BLaER1 (cell line): ENCODE data around the gene SPATA13.
"Not testable (repeated sequence)": the region's sequence is repeated elsewhere in the genome, so short reads cannot be mapped to it uniquely, and the experiment has no call there.

ENCODE experiments used
- H3K27ac ChIP-seq: shearing (Covaris generic); formaldehyde crosslinking; 2 replicates; pipeline ENCODE4 v1.8.1; 2022
- H3K27me3 ChIP-seq: shearing (Covaris generic); formaldehyde crosslinking; 2 replicates; pipeline ENCODE4 v1.8.1; 2022
- H3K36me3 ChIP-seq: shearing (Covaris generic); formaldehyde crosslinking; 2 replicates; pipeline ENCODE4 v1.8.1; 2022
- H3K4me1 ChIP-seq: shearing (Covaris generic); formaldehyde crosslinking; 2 replicates; pipeline ENCODE4 v1.8.1; 2022
- H3K4me2 ChIP-seq: shearing (Covaris generic); formaldehyde crosslinking; 2 replicates; pipeline ENCODE4 v1.8.1; 2022
- H3K4me3 ChIP-seq: shearing (Covaris generic); formaldehyde crosslinking; 2 replicates; pipeline ENCODE4 v1.8.1; 2022
- H3K9ac ChIP-seq: shearing (Covaris generic); formaldehyde crosslinking; 2 replicates; pipeline ENCODE4 v1.8.1; 2022
- H3K9me3 ChIP-seq: shearing (Covaris generic); formaldehyde crosslinking; 2 replicates; pipeline ENCODE4 v1.8.1; 2022
- H4K20me1 ChIP-seq: shearing (Covaris generic); formaldehyde crosslinking; 2 replicates; pipeline ENCODE4 v1.8.1; 2022
- Cebpa-rat ChIP-seq: shearing (Covaris generic); IDR thresholded peaks from 2 replicates; pipeline ENCODE4 v1.8.1; 2022

The SPATA13 gene

GRCh38 chr13:24339937-24340607, 179.6 kb downstream of the SPATA13 start:
- Histone ChIP-seq H3K27ac (no peak overlapping the region), H3K36me3 (no peaks in the 10 kb centered on the region), H4K20me1 (no peaks in the 10 kb centered on the region), H3K9me3 (peaks cover 18% of the 10 kb centered on the region), H3K4me1 (no peaks in the 10 kb centered on the region), H3K4me3 (no peak overlapping the region), H3K9ac (no peak overlapping the region), H3K4me2 (no peak overlapping the region), H3K27me3 (no peaks in the 10 kb centered on the region)
- TF ChIP-seq Cebpa-rat, result no peak

DNA sequence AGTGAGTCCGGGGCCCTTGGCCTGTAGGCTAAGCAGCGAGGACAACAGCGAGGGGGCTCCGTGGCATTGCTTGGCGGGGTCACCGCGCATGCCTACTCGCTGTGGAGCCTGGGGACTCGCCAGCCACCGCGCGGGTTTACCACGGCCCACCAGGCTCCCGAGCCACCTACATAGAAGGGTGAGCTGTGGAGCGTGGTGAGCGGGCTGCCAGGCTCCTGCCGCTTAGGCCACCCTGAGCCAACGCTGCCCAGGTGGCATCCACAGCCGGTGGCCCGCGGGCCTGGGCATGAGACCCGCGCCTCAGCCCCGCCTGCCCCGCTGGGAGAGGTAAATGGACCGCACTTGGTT, 180.1 kb downstream of the SPATA13 start:
- Histone ChIP-seq H3K27me3 (no peaks in the 10 kb centered on the region), H3K4me2 (no peak overlapping the region), H3K27ac (no peak overlapping the region), H3K36me3 (no peaks in the 10 kb centered on the region), H3K9me3 (peaks cover 18% of the 10 kb centered on the region), H4K20me1 (no peaks in the 10 kb centered on the region), H3K4me1 (no peaks in the 10 kb centered on the region), H3K4me3 (no peak overlapping the region), H3K9ac (no peak overlapping the region)
- no peak for TF ChIP-seq Cebpa-rat

GRCh38 chr13:24341439-24341838, 180.9 kb downstream of the SPATA13 start:
- no peak for TF ChIP-seq Cebpa-rat
- no peaks in the 10 kb centered on the region for H3K4me1 ChIP-seq
- H3K27ac ChIP-seq, result no peak overlapping the region
- peaks cover 18% of the 10 kb centered on the region for H3K9me3 ChIP-seq
- H3K9ac ChIP-seq, result no peak overlapping the region
- no peak overlapping the region for H3K4me2 ChIP-seq
- H3K4me3 ChIP-seq, result no peak overlapping the region
- no peaks in the 10 kb centered on the region for H3K27me3 ChIP-seq
- H3K36me3 ChIP-seq, result no peaks in the 10 kb centered on the region
- H4K20me1 ChIP-seq, result no peaks in the 10 kb centered on the region

DNA sequence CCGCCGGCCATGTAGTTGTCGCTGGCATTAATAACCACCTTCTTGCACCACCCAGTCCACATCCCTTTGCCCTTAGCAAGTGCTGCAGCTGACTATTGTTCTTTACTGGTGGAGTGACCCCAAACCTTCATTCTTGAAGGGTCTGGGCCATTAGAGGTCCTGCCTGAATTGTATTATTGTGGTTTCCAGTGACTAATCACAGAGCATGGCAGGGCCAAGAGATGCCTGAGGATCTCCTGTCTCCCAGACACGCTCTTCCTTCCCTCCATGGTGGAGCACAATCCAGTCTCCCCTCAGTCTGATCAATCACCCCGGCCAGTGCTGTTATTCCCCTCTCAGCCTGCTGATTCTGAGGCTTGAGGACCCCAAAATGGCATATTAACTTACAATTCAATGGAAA, 187.9 kb downstream of the SPATA13 start:
- no peak overlapping the region for H3K27ac ChIP-seq

GRCh38 chr13:24348797-24349515, 188.4 kb downstream of the SPATA13 start:
- Histone ChIP-seq H3K27me3 (no peaks in the 10 kb centered on the region), H3K4me2 (no peak overlapping the region), H3K36me3 (no peaks in the 10 kb centered on the region), H3K9me3 (no peaks in the 10 kb centered on the region), H3K27ac (no peak overlapping the region), H3K4me3 (no peak overlapping the region), H3K9ac (no peak overlapping the region), H4K20me1 (no peaks in the 10 kb centered on the region), H3K4me1 (no peaks in the 10 kb centered on the region)
- TF ChIP-seq Cebpa-rat, result no peak

More for the DNA sequence above, 187.9 kb downstream of the SPATA13 start:
- TF ChIP-seq Cebpa-rat, result no peak
- no peaks in the 10 kb centered on the region for H3K27me3 ChIP-seq
- no peaks in the 10 kb centered on the region for H3K36me3 ChIP-seq
- H3K9me3 ChIP-seq, result no peaks in the 10 kb centered on the region
- no peak overlapping the region for H3K4me3 ChIP-seq
- no peak overlapping the region for H3K4me2 ChIP-seq
- no peaks in the 10 kb centered on the region for H4K20me1 ChIP-seq
- H3K4me1 ChIP-seq, result no peaks in the 10 kb centered on the region
- H3K9ac ChIP-seq, result no peak overlapping the region

GRCh38 chr13:24349778-24350664, 189.5 kb downstream of the SPATA13 start:
- not testable (repeated sequence) for H3K4me2 ChIP-seq, H3K9me3 ChIP-seq, H3K9ac ChIP-seq, H3K27me3 ChIP-seq, H3K36me3 ChIP-seq, H3K4me3 ChIP-seq, H4K20me1 ChIP-seq, H3K27ac ChIP-seq, H3K4me1 ChIP-seq

- Histone ChIP-seq H3K4me3 (no peak overlapping the region), H3K4me2 (no peak overlapping the region), H4K20me1 (no peaks in the 10 kb centered on the region), H3K27me3 (no peaks in the 10 kb centered on the region), H3K9me3 (no peaks in the 10 kb centered on the region), H3K4me1 (no peaks in the 10 kb centered on the region), H3K27ac (no peak overlapping the region), H3K36me3 (no peaks in the 10 kb centered on the region), H3K9ac (no peak overlapping the region)
- no peak for TF ChIP-seq Cebpa-rat
Measured at GRCh38 chr13:24351423-24351822, 190.9 kb downstream of the SPATA13 start.

GRCh38 chr13:24353736-24354135, 193.2 kb downstream of the SPATA13 start:
- Histone ChIP-seq H3K4me3 (no peak overlapping the region), H3K27me3 (no peaks in the 10 kb centered on the region), H3K4me2 (no peak overlapping the region), H3K36me3 (no peaks in the 10 kb centered on the region), H3K4me1 (no peaks in the 10 kb centered on the region), H3K27ac (no peak overlapping the region), H3K9me3 (no peaks in the 10 kb centered on the region), H3K9ac (no peak overlapping the region), H4K20me1 (no peaks in the 10 kb centered on the region)
- TF ChIP-seq Cebpa-rat, result no peak

DNA sequence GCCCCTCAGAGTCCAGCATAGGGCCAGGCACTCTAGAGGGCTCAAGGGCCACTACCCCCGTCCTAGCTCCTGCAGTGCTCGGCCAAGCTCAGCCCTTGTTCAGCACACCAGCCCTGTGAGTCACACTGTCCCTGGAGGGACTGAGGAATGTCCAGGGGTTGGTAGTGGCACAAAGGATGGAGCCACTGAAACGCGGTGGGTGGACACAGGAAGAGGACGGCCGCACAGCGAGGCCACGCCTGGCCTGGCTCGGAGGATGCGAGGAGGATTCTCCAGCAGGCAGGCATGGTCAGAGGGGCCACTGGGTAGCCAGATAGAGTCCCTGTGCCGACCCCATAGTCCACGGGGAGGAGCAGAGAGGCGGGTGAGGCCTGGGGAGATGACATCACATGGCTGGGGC, 194.6 kb downstream of the SPATA13 start:
- no peaks in the 10 kb centered on the region for H3K9me3 ChIP-seq
- H4K20me1 ChIP-seq, result no peaks in the 10 kb centered on the region
- H3K4me2 ChIP-seq, result no peak overlapping the region
- no peak overlapping the region for H3K27ac ChIP-seq
- no peak overlapping the region for H3K9ac ChIP-seq
- H3K4me3 ChIP-seq, result no peak overlapping the region
- H3K27me3 ChIP-seq, result no peaks in the 10 kb centered on the region
- no peak for TF ChIP-seq Cebpa-rat
- no peaks in the 10 kb centered on the region for H3K36me3 ChIP-seq
- H3K4me1 ChIP-seq, result no peaks in the 10 kb centered on the region

DNA sequence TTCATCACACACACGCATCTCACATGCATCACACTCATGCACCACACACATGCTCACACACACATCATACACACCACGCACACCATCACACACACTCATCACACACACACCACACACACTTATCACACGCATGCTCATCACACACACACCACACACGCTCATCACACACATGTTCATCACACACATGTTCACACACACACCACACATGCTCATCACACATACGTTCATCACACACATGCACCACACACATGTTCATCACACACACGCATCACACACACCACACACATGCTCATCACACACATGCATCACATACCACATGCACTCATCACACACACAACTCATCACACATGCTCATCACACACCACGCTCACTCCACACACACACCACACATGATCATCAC, 195.8 kb downstream of the SPATA13 start:
- Histone ChIP-seq H3K9me3 (no peaks in the 10 kb centered on the region), H3K36me3 (no peaks in the 10 kb centered on the region)

More for the DNA sequence above, 195.8 kb downstream of the SPATA13 start:
- no peak for TF ChIP-seq Cebpa-rat
- H3K4me3 ChIP-seq, result no peak overlapping the region
- no peak overlapping the region for H3K4me2 ChIP-seq
- no peaks in the 10 kb centered on the region for H3K27me3 ChIP-seq
- H4K20me1 ChIP-seq, result no peaks in the 10 kb centered on the region
- H3K9ac ChIP-seq, result no peak overlapping the region
- no peak overlapping the region for H3K27ac ChIP-seq
- no peaks in the 10 kb centered on the region for H3K4me1 ChIP-seq
